GM12878 (cell line): ENCODE results near the gene USP2. TPM values are rescaled to one million over a fixed set of nuclear protein-coding genes. Genes with fewer than 3 reads are reported as not detected.

Experiments used
- CHD1 ChIP-seq: IDR thresholded peaks from 2 replicates; pipeline ENCODE4 v1.6.1; 2012; ENCODE audit warnings: low read depth, low read length, improper control_type of control experiment
- CHD2 ChIP-seq: IDR thresholded peaks from 2 replicates; pipeline ENCODE4 v1.6.1; 2011; ENCODE audit warnings: low read depth, low read length, improper control_type of control experiment, borderline replicate concordance
- MXI1 ChIP-seq: fragments of 150-350 bp; IDR thresholded peaks from 2 replicates; pipeline ENCODE4 v1.6.1; 2011; ENCODE audit warnings: low read depth, mild to moderate bottlenecking, inconsistent platforms, low read length, improper control_type of control experiment
- PML ChIP-seq: IDR thresholded peaks from 2 replicates; pipeline ENCODE4 v1.6.1; 2012; ENCODE audit warnings: low read length, inconsistent platforms
- POU2F2 ChIP-seq: IDR thresholded peaks from 3 replicates; pipeline ENCODE4 v1.6.1; 2011; ENCODE audit warnings: low read depth, mild to moderate bottlenecking, low read length, borderline replicate concordance
- STAT3 ChIP-seq: IDR thresholded peaks from 2 replicates; pipeline ENCODE4 v1.6.1; 2011; ENCODE audit warnings: low read depth, low read length, improper control_type of control experiment
- TCF3 ChIP-seq: IDR thresholded peaks from 2 replicates; pipeline ENCODE4 v1.6.1; 2012; ENCODE audit warnings: low read depth, mild to moderate bottlenecking, low read length, borderline replicate concordance; ENCODE audit not compliant: insufficient read depth
- ZBTB4 ChIP-seq: fragments of 450-650 bp; formaldehyde crosslinking; IDR thresholded peaks from 2 replicates; pipeline ENCODE4 v1.4.0; 2022; ENCODE audit warnings: mild to moderate bottlenecking, moderate library complexity
- ZBTB40 ChIP-seq: fragments of 450-650 bp; IDR thresholded peaks from 2 replicates; pipeline ENCODE4 v1.6.1; 2016; ENCODE audit warnings: mild to moderate bottlenecking, moderate library complexity, borderline replicate concordance
- ZNF687 ChIP-seq: fragments of 450-650 bp; IDR thresholded peaks from 2 replicates; pipeline ENCODE4 v1.6.1; 2017; ENCODE audit warnings: mild to moderate bottlenecking, moderate library complexity
- ZSCAN29 ChIP-seq: fragments of 450-650 bp; IDR thresholded peaks from 2 replicates; pipeline ENCODE4 v1.6.1; 2017; ENCODE audit warnings: mild to moderate bottlenecking, moderate library complexity
- ZZZ3 ChIP-seq: IDR thresholded peaks from 2 replicates; pipeline ENCODE4 v1.6.1; 2011; ENCODE audit warnings: low read depth; ENCODE audit not compliant: control insufficient read depth, insufficient read length
- polyA plus RNA-seq, 11 experiments: library from polyadenylated mRNA; depleted of rRNA in 4 of 11; unstranded in 6 of 11; stranded (reverse) in 5 of 11; fragments of >200 nt; fragmentation: Nextera tagmentation in 4 of 11; fragmentation: Illumina TruSeq in 1 of 11; extraction: Ambion mirVana in 4 of 11; extraction: Trizol in 1 of 11; gene quantifications; 1 replicate in 1 of 11; 2 replicates in 10 of 11; pipeline versions ENCODE4 v1.2.1 to v1.2.3, GENCODE V29; 2011 to 2016; ENCODE audit warnings: inconsistent platforms in 2 of 11, missing spikeins in 2 of 11, low read depth in 1 of 11
- total RNA-seq, 4 experiments: library from RNA; depleted of rRNA in 3 of 4; stranded (reverse); fragments of >200 nt in 3 of 4; fragmentation: Illumina TruSeq in 1 of 4; extraction: Trizol in 1 of 4; gene quantifications; 2 replicates each; pipeline versions ENCODE4 v1.2.1 to v1.2.3, GENCODE V29; 2013 to 2021

Gene USP2
- total and polyA plus RNA-seq, 10 of the 15 experiments (the other 5 are each of a cell fraction or from before 2014, with no cell fraction given) = 0.03 to 0.13 (median 0.06) TPM; not detected in 4

GRCh38 chr11:119412072-119412471, 30.6 kb upstream of the USP2 start (continued):
- no peak for TF ChIP-seq ZNF687
- TF ChIP-seq CHD2 = no peak
- no peak for TF ChIP-seq MXI1
- no peak for TF ChIP-seq ZSCAN29
- TF ChIP-seq CHD1 = no peak
- no peak for TF ChIP-seq ZBTB4
- TF ChIP-seq PML = no peak
- no peak for TF ChIP-seq TCF3
- no peak for TF ChIP-seq STAT3
- TF ChIP-seq POU2F2 = no peak
- TF ChIP-seq ZZZ3 = no peak
- TF ChIP-seq ZBTB40 = no peak
